Activated CD8-positive, alpha-beta T cell treated with anti-CD3 and anti-CD28 coated beads for 36 hours (primary cell): ENCODE results near the gene PDCD11. TPM values are rescaled to one million over a fixed set of nuclear protein-coding genes. Genes with fewer than 3 reads are reported as not detected.

Source experiments
- ATAC-seq: fragments of 200-7000 bp; cut with Tn5 transposase; one replicate; pipeline ENCODE4 v1.10.0; 2021; ENCODE audit warnings: mild to moderate bottlenecking, moderate library complexity
- CTCF ChIA-PET: fragments of 350-600 bp; sonication (Branson Sonifier 250); formaldehyde crosslinking; loops from one replicate; lab custom pipeline; 2021; ENCODE audit warnings: antibody characterized with exemption; lab: Charles Lee
- POLR2A ChIA-PET: fragments of 350-600 bp; sonication (Branson Sonifier 250); formaldehyde crosslinking; loops from one replicate; lab custom pipeline; 2021; ENCODE audit warnings: antibody characterized with exemption; lab: Charles Lee
- DNase-seq: peaks from one replicate; pipeline ENCODE4 v3.0.0-alpha.2; 2020
- H3K27ac Mint-ChIP-seq: one replicate; pipeline ENCODE4 v1.8.0; 2021; ENCODE audit warnings: mild to moderate bottlenecking, mixed read lengths
- H3K27me3 Mint-ChIP-seq: one replicate; pipeline ENCODE4 v1.8.0; 2021; ENCODE audit warnings: mixed read lengths
- H3K36me3 Mint-ChIP-seq: one replicate; pipeline ENCODE4 v1.8.0; 2021; ENCODE audit warnings: low read depth, mixed read lengths
- H3K4me1 Mint-ChIP-seq: one replicate; pipeline ENCODE4 v1.8.0; 2021; ENCODE audit warnings: low read depth, mixed read lengths
- H3K4me3 Mint-ChIP-seq: one replicate; pipeline ENCODE4 v1.8.0; 2021; ENCODE audit warnings: mild to moderate bottlenecking, moderate library complexity, mixed read lengths
- H3K9me3 Mint-ChIP-seq: one replicate; pipeline ENCODE4 v1.8.0; 2021; ENCODE audit warnings: mixed read lengths
- CTCF ChIP-seq: fragments of 200-600 bp; IDR thresholded peaks from one replicate; pipeline ENCODE4 v1.8.0; 2022; ENCODE audit warnings: antibody characterized with exemption, mild to moderate bottlenecking
- intact Hi-C: fragments of 100-400 bp; cut with micrococcal nuclease; formaldehyde crosslinking; loops from one replicate; pipeline ENCODE4 v1.10.0; 2022
- total RNA-seq, 2 experiments: library from RNA; stranded (reverse); gene quantifications; one replicate each; pipeline ENCODE4 v1.2.3, GENCODE V29; 2021

Gene PDCD11
- total RNA-seq, 2 experiments from 2014 or later = 63.7 to 68.8 TPM

GRCh38 chr10:103450201-103450695, 53.8 kb downstream of the PDCD11 start:
- TF ChIP-seq CTCF = no peak
- peaks cover 36% of the 10 kb centered on the region for H3K36me3 Mint-ChIP-seq
- DNase-seq (no peak), ATAC-seq (no peak)
- intact Hi-C loops = loop anchor here (5.0 kb wide), 1 partner anchor 37 kb away; no protein-coding TSS in a partner anchor
- ChIA-PET CTCF (interaction anchor here (1.1 to 4.9 kb wide), 4 partner anchors 22 to 35 kb away, joined by 3 to 38 read pairs (median 13); no protein-coding TSS in a partner anchor), POLR2A (interaction anchor here (0.7 to 1.9 kb wide), 7 partner anchors 10 to 42 kb away, joined by 3 to 6 read pairs (median 3); no protein-coding TSS in a partner anchor)
- H3K4me1 Mint-ChIP-seq = peaks cover 36% of the 10 kb centered on the region
- no peaks in the 10 kb centered on the region for H3K27me3 Mint-ChIP-seq
- no peaks in the 10 kb centered on the region for H3K9me3 Mint-ChIP-seq
- H3K4me3 Mint-ChIP-seq = no peak overlapping the region
- no peak overlapping the region for H3K27ac Mint-ChIP-seq

DNA sequence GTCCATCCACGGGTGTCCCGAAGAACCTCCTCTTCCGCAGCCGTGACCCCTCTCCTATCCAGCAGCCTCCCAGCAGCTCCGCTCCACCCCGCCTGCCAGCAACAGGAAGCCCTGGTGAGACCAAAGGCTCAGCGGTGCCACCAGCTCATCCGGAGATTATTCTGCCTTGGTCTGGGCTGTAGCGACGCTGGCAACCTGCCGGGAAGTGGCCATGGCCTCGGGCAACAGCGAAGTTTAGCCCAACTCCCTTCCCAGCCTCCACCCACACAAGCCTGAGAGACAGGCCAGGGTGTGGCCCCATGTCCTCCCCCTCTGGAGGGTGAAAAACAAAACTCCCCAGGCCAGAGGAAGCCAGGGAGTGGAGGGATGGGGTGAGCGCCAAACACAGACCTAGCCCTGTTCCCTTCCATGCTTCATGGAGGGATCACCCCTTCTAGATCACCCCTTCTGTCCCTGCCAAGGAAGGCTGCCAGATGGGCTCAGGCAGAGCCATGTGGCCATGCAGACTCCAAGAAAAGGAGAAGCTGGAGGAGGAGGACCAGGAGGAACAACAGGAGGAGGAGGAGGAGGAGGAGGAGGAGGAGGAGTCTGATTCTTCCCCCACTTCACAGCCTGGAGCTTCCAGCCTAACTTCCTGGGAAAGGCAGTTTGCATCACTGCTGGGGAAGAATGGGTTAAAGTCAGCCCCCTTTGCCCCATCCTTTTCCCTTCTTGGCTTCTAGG, 54.8 kb downstream of the PDCD11 start:
- H3K27me3 Mint-ChIP-seq = no peaks in the 10 kb centered on the region
- CTCF ChIA-PET = interaction anchor here (0.6 to 4.9 kb wide), 9 partner anchors 12 to 142 kb away, joined by 3 to 38 read pairs (median 3); no protein-coding TSS in a partner anchor
- no peaks in the 10 kb centered on the region for H3K9me3 Mint-ChIP-seq
- no peak for TF ChIP-seq CTCF
- H3K4me3 Mint-ChIP-seq = peak overlapping the region; percentile 80
- POLR2A ChIA-PET = interaction anchor here (0.6 to 1.9 kb wide), 7 partner anchors 11 to 67 kb away, joined by 3 to 7 read pairs (median 4); no protein-coding TSS in a partner anchor
- H3K4me1 Mint-ChIP-seq = peaks cover 36% of the 10 kb centered on the region
- intact Hi-C loops = loop anchor here (5.0 kb wide), 1 partner anchor 36 kb away; no protein-coding TSS in a partner anchor
- ATAC-seq (peak; percentile 70), DNase-seq (peak; percentile 62)
- H3K36me3 Mint-ChIP-seq = peaks cover 27% of the 10 kb centered on the region
- peak overlapping the region; percentile 80 for H3K27ac Mint-ChIP-seq

GRCh38 chr10:103451831-103452505, 55.5 kb downstream of the PDCD11 start, which contains the start of gene CALHM2:
Gene CALHM2 (minus strand): TSS chr10:103452370. CDS start chr10:103449941, 2,429 bp downstream.
- Mint-ChIP-seq H3K27me3 (no peaks in the 10 kb centered on the region), H3K36me3 (peaks cover 23% of the 10 kb centered on the region), H3K27ac (peak within 1 kb of the TSS; percentile 80), H3K4me1 (peaks cover 36% of the 10 kb centered on the region), H3K4me3 (peak within 1 kb of the TSS; percentile 80), H3K9me3 (no peaks in the 10 kb centered on the region)
- ATAC-seq (peak; percentile 76), DNase-seq (peak; percentile 73)
- CTCF ChIA-PET = interaction anchor here (0.9 to 4.9 kb wide), 10 partner anchors 11 to 141 kb away, joined by 3 to 38 read pairs (median 3); no protein-coding TSS in a partner anchor
- POLR2A ChIA-PET = interaction anchor here (0.6 to 1.9 kb wide), 11 partner anchors 9 to 66 kb away, joined by 3 to 8 read pairs (median 4); partner anchors contain the start of genes ATP5MK and PDCD11
- intact Hi-C loops = loop anchor here (5.0 kb wide), 1 partner anchor 35 kb away; no protein-coding TSS in a partner anchor
- no peak for TF ChIP-seq CTCF

- Mint-ChIP-seq H3K36me3 (peaks cover 19% of the 10 kb centered on the region), H3K27me3 (no peaks in the 10 kb centered on the region), H3K27ac (peak overlapping the region; percentile 73), H3K4me3 (peak overlapping the region; percentile 80), H3K9me3 (no peaks in the 10 kb centered on the region), H3K4me1 (peaks cover 36% of the 10 kb centered on the region)
- ATAC-seq (peak; percentile 3), DNase-seq (no peak)
- ChIA-PET CTCF (interaction anchor here (0.8 to 4.9 kb wide), 9 partner anchors 10 to 140 kb away, joined by 3 to 38 read pairs (median 4); no protein-coding TSS in a partner anchor), POLR2A (interaction anchor here (0.6 to 1.9 kb wide), 8 partner anchors 10 to 65 kb away, joined by 3 to 8 read pairs (median 4); partner anchors contain the start of genes ATP5MK and PDCD11)
- TF ChIP-seq CTCF = no peak
- intact Hi-C loops = loop anchor here (5.0 kb wide), 1 partner anchor 35 kb away; no protein-coding TSS in a partner anchor
Observed at GRCh38 chr10:103452506-103453230, 56.2 kb downstream of the PDCD11 start.
